ENCODE data around the gene PRDM2.

PRDM2 gene

GRCh38 chr1:13699936-13700520 lies at the start of gene PRDM2:
PRDM2 (plus strand) TSS chr1:13700188; CDS start chr1:13715606, 15,418 bp downstream.
- peaks cover 0 to 9% (median 0%) of the 10 kb centered on the region in 11 experiments; a peak in 4 of 22 replicates for H4K20me1 ChIP-seq
- H3K4me2 ChIP-seq = peak within 1 kb of the TSS; percentile 73 to 94 (median 84)
- H3K9ac ChIP-seq = peak within 1 kb of the TSS; percentile 94 to 98 (median 96)
- H3K27ac ChIP-seq = peak within 1 kb of the TSS; percentile 95 to 98 (median 96)
- no peaks in the 10 kb centered on the region for H3K27me3 ChIP-seq
- no peak for TF ChIP-seq Cebpa-rat (IDR thresholded peaks at IDR 0.05)
- peaks cover 10 to 29% (median 20%) of the 10 kb centered on the region in 11 experiments; a peak in 21 of 22 replicates for H3K9me3 ChIP-seq (replicated peaks in 1 of 11)
- peak within 1 kb of the TSS; percentile 74 to 92 (median 86) for H3K4me3 ChIP-seq
- peaks cover 28 to 51% (median 41%) of the 10 kb centered on the region in 10 experiments for H3K4me1 ChIP-seq
- peaks cover 0 to 3% (median 0%) of the 10 kb centered on the region in 11 experiments; a peak in 3 of 22 replicates for H3K36me3 ChIP-seq

GRCh38 chr1:13651279-13651678 lies 48.7 kb upstream of the PRDM2 start:
- H3K36me3 ChIP-seq = no peaks in the 10 kb centered on the region

GRCh38 chr1:13652238-13652637 lies 47.8 kb upstream of the PRDM2 start:
- H3K27ac ChIP-seq = no peak overlapping the region
- no peak overlapping the region for H3K4me2 ChIP-seq
- H3K36me3 ChIP-seq = no peaks in the 10 kb centered on the region
- H4K20me1 ChIP-seq = no peaks in the 10 kb centered on the region
- peaks cover 13 to 29% (median 20%) of the 10 kb centered on the region in 11 experiments; a peak in 18 of 22 replicates for H3K9me3 ChIP-seq (replicated peaks in 1 of 11)
- no peak for TF ChIP-seq Cebpa-rat (IDR thresholded peaks at IDR 0.05)
- H3K4me1 ChIP-seq = peaks cover 0 to 6% (median 0%) of the 10 kb centered on the region in 10 experiments; a peak in 2 of 20 replicates
- no peak overlapping the region for H3K9ac ChIP-seq
- no peaks in the 10 kb centered on the region for H3K27me3 ChIP-seq
- H3K4me3 ChIP-seq = no peak overlapping the region

More at GRCh38 chr1:13651279-13651678, 48.7 kb upstream of the PRDM2 start:
- Histone ChIP-seq H3K4me2 (0 out of 22 replicates have a peak overlapping the region, but pooled peaks of 1 of the 11 experiments have one; percentile 14), H3K27me3 (no peaks in the 10 kb centered on the region), H3K4me3 (no peak overlapping the region), H3K9ac (no peak overlapping the region), H4K20me1 (no peaks in the 10 kb centered on the region), H3K27ac (no peak overlapping the region), H3K9me3 (replicated peaks in 1 of 11) (peaks cover 5 to 19% (median 10%) of the 10 kb centered on the region in 11 experiments; a peak in 13 of 22 replicates), H3K4me1 (peaks cover 0 to 6% (median 0%) of the 10 kb centered on the region in 10 experiments; a peak in 2 of 20 replicates)
- 0 out of 22 replicates have a peak, but pooled peaks of 1 of the 11 experiments have one; percentile 20 for TF ChIP-seq Cebpa-rat (IDR thresholded peaks at IDR 0.05)

- H3K27me3 ChIP-seq = no peaks in the 10 kb centered on the region
- H3K4me2 ChIP-seq = peak overlapping the region in 3 of 11 experiments; percentile 50 to 62 (median 52); a peak in 3 of 22 replicates
Measured at GRCh38 chr1:13661539-13661938, 38.4 kb upstream of the PRDM2 start.

GRCh38 chr1:13662493-13662892 lies 37.5 kb upstream of the PRDM2 start:
- Histone ChIP-seq H3K27me3 (no peaks in the 10 kb centered on the region), H3K36me3 (no peaks in the 10 kb centered on the region), H3K27ac (peak overlapping the region in 1 of 11 experiments; percentile 30; a peak in 2 of 22 replicates), H4K20me1 (no peaks in the 10 kb centered on the region), H3K4me3 (no peak overlapping the region), H3K4me1 (peaks cover 37 to 56% (median 44%) of the 10 kb centered on the region in 10 experiments), H3K4me2 (peak overlapping the region in 5 of 11 experiments; percentile 25 to 62 (median 50); a peak in 7 of 22 replicates), H3K9ac (peak overlapping the region in 1 of 11 experiments; percentile 15; a peak in 1 of 22 replicates), H3K9me3 (replicated peaks in 1 of 11) (peaks cover 13 to 26% (median 20%) of the 10 kb centered on the region in 11 experiments)
- no peak for TF ChIP-seq Cebpa-rat (IDR thresholded peaks at IDR 0.05)

More at GRCh38 chr1:13661539-13661938, 38.4 kb upstream of the PRDM2 start:
- H3K36me3 ChIP-seq = no peaks in the 10 kb centered on the region
- H3K27ac ChIP-seq = peak overlapping the region in 1 of 11 experiments; percentile 30; a peak in 1 of 22 replicates
- H3K9ac ChIP-seq = no peak overlapping the region
- H3K4me1 ChIP-seq = peaks cover 31 to 51% (median 36%) of the 10 kb centered on the region in 10 experiments
- peaks cover 19 to 35% (median 26%) of the 10 kb centered on the region in 11 experiments for H3K9me3 ChIP-seq (replicated peaks in 1 of 11)
- TF ChIP-seq Cebpa-rat (IDR thresholded peaks at IDR 0.05) = no peak
- H3K4me3 ChIP-seq = no peak overlapping the region
- no peaks in the 10 kb centered on the region for H4K20me1 ChIP-seq

GRCh38 chr1:13663969-13664368 lies 36.0 kb upstream of the PRDM2 start:
- Histone ChIP-seq H3K4me2 (peak overlapping the region; percentile 42 to 67 (median 55)), H3K27ac (peak overlapping the region in 3 of 11 experiments; percentile 4 to 49 (median 12); a peak in 1 of 22 replicates), H3K4me1 (peaks cover 37 to 59% (median 51%) of the 10 kb centered on the region in 10 experiments), H4K20me1 (no peaks in the 10 kb centered on the region), H3K27me3 (no peaks in the 10 kb centered on the region), H3K36me3 (no peaks in the 10 kb centered on the region), H3K9me3 (replicated peaks in 1 of 11) (peaks cover 10 to 20% (median 15%) of the 10 kb centered on the region in 11 experiments), H3K4me3 (no peak overlapping the region), H3K9ac (no peak overlapping the region)
- TF ChIP-seq Cebpa-rat (IDR thresholded peaks at IDR 0.05) = peak in 7 of 11 experiments; percentile 21 to 76 (median 64); a peak in 10 of 22 replicates

- peak overlapping the region in 5 of 11 experiments; percentile 4 to 55 (median 38); a peak in 2 of 22 replicates for H3K27ac ChIP-seq
- no peaks in the 10 kb centered on the region for H3K27me3 ChIP-seq
- no peaks in the 10 kb centered on the region for H4K20me1 ChIP-seq
- peaks cover 37 to 59% (median 51%) of the 10 kb centered on the region in 10 experiments for H3K4me1 ChIP-seq
- H3K4me2 ChIP-seq = peak overlapping the region; percentile 42 to 67 (median 55)
- H3K9me3 ChIP-seq (replicated peaks in 1 of 11) = peaks cover 6 to 17% (median 11%) of the 10 kb centered on the region in 11 experiments
- no peak for TF ChIP-seq Cebpa-rat (IDR thresholded peaks at IDR 0.05)
- H3K36me3 ChIP-seq = no peaks in the 10 kb centered on the region
- H3K4me3 ChIP-seq = no peak overlapping the region
- peak overlapping the region in 1 of 11 experiments; percentile 9; a peak in 1 of 22 replicates for H3K9ac ChIP-seq
Measured at GRCh38 chr1:13664451-13664850, 35.5 kb upstream of the PRDM2 start.

GRCh38 chr1:13666317-13666716 lies 33.7 kb upstream of the PRDM2 start:
- peaks cover 37 to 59% (median 51%) of the 10 kb centered on the region in 10 experiments for H3K4me1 ChIP-seq
- H3K4me2 ChIP-seq = peak overlapping the region in 10 of 11 experiments; percentile 21 to 74 (median 54); a peak in 17 of 22 replicates
- H3K27ac ChIP-seq = peak overlapping the region in 1 of 11 experiments; percentile 35; a peak in 1 of 22 replicates
- no peaks in the 10 kb centered on the region; a peak in 1 of 22 replicates for H3K9me3 ChIP-seq (replicated peaks in 1 of 11)
- H3K4me3 ChIP-seq = no peak overlapping the region
- H4K20me1 ChIP-seq = no peaks in the 10 kb centered on the region
- H3K9ac ChIP-seq = peak overlapping the region in 2 of 11 experiments; percentile 1 to 36; a peak in 1 of 22 replicates
- no peaks in the 10 kb centered on the region for H3K36me3 ChIP-seq
- H3K27me3 ChIP-seq = no peaks in the 10 kb centered on the region
- TF ChIP-seq Cebpa-rat (IDR thresholded peaks at IDR 0.05) = no peak

GRCh38 chr1:13667691-13668090 lies 32.3 kb upstream of the PRDM2 start:
- TF ChIP-seq Cebpa-rat (IDR thresholded peaks at IDR 0.05) = no peak
- Histone ChIP-seq H3K4me2 (peak overlapping the region in 6 of 11 experiments; percentile 2 to 74 (median 50); a peak in 11 of 22 replicates), H3K4me1 (peaks cover 24 to 54% (median 50%) of the 10 kb centered on the region in 10 experiments), H3K4me3 (no peak overlapping the region), H3K27me3 (no peaks in the 10 kb centered on the region), H3K9me3 (replicated peaks in 1 of 11) (no peaks in the 10 kb centered on the region; a peak in 1 of 22 replicates), H4K20me1 (no peaks in the 10 kb centered on the region), H3K36me3 (no peaks in the 10 kb centered on the region), H3K27ac (no peak overlapping the region), H3K9ac (no peak overlapping the region)

Data from BLaER1 treated with 17β-estradiol and CSF1 and Interleukin-3, amounts not matched to agents 10 nM and 100 nM (cell line).